Measurements from ENCODE around the gene ASPHD2.

DNA sequence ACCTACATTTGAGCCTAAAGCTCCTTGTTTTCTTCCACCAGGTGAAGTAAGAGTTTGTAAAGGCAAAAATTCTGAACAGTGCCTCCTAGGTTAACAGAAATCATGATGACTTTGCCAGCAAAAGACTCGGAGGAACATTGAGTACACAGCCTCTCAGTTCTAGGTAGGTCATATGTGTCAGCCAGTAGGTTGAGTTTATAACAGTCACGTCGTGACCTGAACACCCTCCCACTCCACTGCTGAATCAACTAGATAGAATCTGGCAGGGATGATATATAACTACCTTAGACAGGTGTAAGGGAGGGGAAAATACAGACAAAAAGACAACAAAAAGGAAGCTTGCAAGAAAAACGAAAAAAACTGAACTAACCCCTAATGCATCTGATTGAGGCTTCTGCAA, 12.8 kb upstream of the ASPHD2 start:
- TF ChIP-seq, protein P1, sequence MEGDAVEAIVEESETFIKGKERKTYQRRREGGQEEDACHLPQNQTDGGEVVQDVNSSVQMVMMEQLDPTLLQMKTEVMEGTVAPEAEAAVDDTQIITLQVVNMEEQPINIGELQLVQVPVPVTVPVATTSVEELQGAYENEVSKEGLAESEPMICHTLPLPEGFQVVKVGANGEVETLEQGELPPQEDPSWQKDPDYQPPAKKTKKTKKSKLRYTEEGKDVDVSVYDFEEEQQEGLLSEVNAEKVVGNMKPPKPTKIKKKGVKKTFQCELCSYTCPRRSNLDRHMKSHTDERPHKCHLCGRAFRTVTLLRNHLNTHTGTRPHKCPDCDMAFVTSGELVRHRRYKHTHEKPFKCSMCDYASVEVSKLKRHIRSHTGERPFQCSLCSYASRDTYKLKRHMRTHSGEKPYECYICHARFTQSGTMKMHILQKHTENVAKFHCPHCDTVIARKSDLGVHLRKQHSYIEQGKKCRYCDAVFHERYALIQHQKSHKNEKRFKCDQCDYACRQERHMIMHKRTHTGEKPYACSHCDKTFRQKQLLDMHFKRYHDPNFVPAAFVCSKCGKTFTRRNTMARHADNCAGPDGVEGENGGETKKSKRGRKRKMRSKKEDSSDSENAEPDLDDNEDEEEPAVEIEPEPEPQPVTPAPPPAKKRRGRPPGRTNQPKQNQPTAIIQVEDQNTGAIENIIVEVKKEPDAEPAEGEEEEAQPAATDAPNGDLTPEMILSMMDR (IDR thresholded peaks at IDR 0.05; ENCODE audit: poor library complexity, severe bottlenecking) = no peak
- TF ChIP-seq EP300 (conservative IDR thresholded peaks at IDR 0.05; ENCODE audit: poor library complexity, severe bottlenecking) (no peak), POLR2AphosphoS5 (IDR thresholded peaks at IDR 0.05) (no peak)

Data from neural cell (in vitro differentiated cells).